H1 (cell line): ENCODE data around the gene ARHGAP15. TPM values are rescaled to one million over a fixed set of nuclear protein-coding genes. Genes with fewer than 3 reads are reported as not detected.

Experiments
- CEBPB ChIP-seq: IDR thresholded peaks from 2 replicates; pipeline ENCODE4 v1.6.1; 2012; ENCODE audit warnings: low read depth, low read length
- CHD7 ChIP-seq: fragments of 300-600 bp; sonication (generic); IDR thresholded peaks from 2 replicates; pipeline ENCODE4 v1.7.1; 2012; ENCODE audit warnings: low read length, moderate library complexity, mild to moderate bottlenecking, inconsistent platforms; ENCODE audit not compliant: insufficient replicate concordance
- MAX ChIP-seq: IDR thresholded peaks from 2 replicates; pipeline ENCODE4 v1.6.1; 2012; ENCODE audit warnings: inconsistent platforms
- SP2 ChIP-seq: IDR thresholded peaks from 2 replicates; pipeline ENCODE4 v1.6.1; 2012; ENCODE audit warnings: mild to moderate bottlenecking, low read length, inconsistent platforms
- SRF ChIP-seq: IDR thresholded peaks from 2 replicates; pipeline ENCODE4 v1.6.1; 2011; ENCODE audit warnings: mild to moderate bottlenecking, low read depth, low read length, moderate library complexity
- polyA plus RNA-seq, 7 experiments: library from polyadenylated mRNA; depleted of rRNA in 3 of 7; stranded (reverse) in 5 of 7; unstranded in 2 of 7; fragments of >200 nt in 5 of 7; fragments of 200-250 nt in 2 of 7; gene quantifications; 1 replicate in 5 of 7; 2 replicates in 1 of 7; 4 replicates in 1 of 7; pipeline versions ENCODE4 v1.2.1 to v1.2.3, GENCODE V29; 2011 to 2013; ENCODE audit warnings: missing spikeins in 2 of 7, mixed read lengths in 2 of 7
- total RNA-seq: library from RNA; stranded (reverse); fragmentation: NEBNext Ultra II Directional; extraction: Animal tissue kit (Norgen Biotek cat#: 25700); gene quantifications from 2 replicates; pipeline ENCODE4 v1.2.1, GENCODE V29; 2021

Gene ARHGAP15
- total and polyA plus RNA-seq, 2 of the 8 experiments (the other 6 are each of a cell fraction or from before 2014, with no cell fraction given): not detected

GRCh38 chr2:143692162-143692561 is 562.9 kb downstream of the ARHGAP15 start (continued):
- no peak for TF ChIP-seq CHD7
- no peak for TF ChIP-seq SRF
- TF ChIP-seq CEBPB: no peak
- no peak for TF ChIP-seq SP2
- TF ChIP-seq MAX: no peak
